Activated CD8-positive, alpha-beta T cell treated with anti-CD3 and anti-CD28 coated beads for 36 hours (primary cell): Measurements from ENCODE around the gene USP20. TPM values are rescaled to one million over a fixed set of nuclear protein-coding genes. Genes with fewer than 3 reads are reported as not detected.
"Not testable (repeated sequence)": the region's sequence is repeated elsewhere in the genome, so short reads cannot be mapped to it uniquely, and the experiment has no call there.

Source experiments
- ATAC-seq: fragments of 200-7000 bp; cut with Tn5 transposase; one replicate; pipeline ENCODE4 v1.10.0; 2021; ENCODE audit warnings: mild to moderate bottlenecking, moderate library complexity
- CTCF ChIA-PET: fragments of 350-600 bp; sonication (Branson Sonifier 250); formaldehyde crosslinking; loops from one replicate; lab custom pipeline; 2021; ENCODE audit warnings: antibody characterized with exemption; lab: Charles Lee
- POLR2A ChIA-PET: fragments of 350-600 bp; sonication (Branson Sonifier 250); formaldehyde crosslinking; loops from one replicate; lab custom pipeline; 2021; ENCODE audit warnings: antibody characterized with exemption; lab: Charles Lee
- DNase-seq: peaks from one replicate; pipeline ENCODE4 v3.0.0-alpha.2; 2020
- H3K27ac Mint-ChIP-seq: one replicate; pipeline ENCODE4 v1.8.0; 2021; ENCODE audit warnings: mild to moderate bottlenecking, mixed read lengths
- H3K27me3 Mint-ChIP-seq: one replicate; pipeline ENCODE4 v1.8.0; 2021; ENCODE audit warnings: mixed read lengths
- H3K36me3 Mint-ChIP-seq: one replicate; pipeline ENCODE4 v1.8.0; 2021; ENCODE audit warnings: low read depth, mixed read lengths
- H3K4me1 Mint-ChIP-seq: one replicate; pipeline ENCODE4 v1.8.0; 2021; ENCODE audit warnings: low read depth, mixed read lengths
- H3K4me3 Mint-ChIP-seq: one replicate; pipeline ENCODE4 v1.8.0; 2021; ENCODE audit warnings: mild to moderate bottlenecking, moderate library complexity, mixed read lengths
- H3K9me3 Mint-ChIP-seq: one replicate; pipeline ENCODE4 v1.8.0; 2021; ENCODE audit warnings: mixed read lengths
- CTCF ChIP-seq: fragments of 200-600 bp; IDR thresholded peaks from one replicate; pipeline ENCODE4 v1.8.0; 2022; ENCODE audit warnings: antibody characterized with exemption, mild to moderate bottlenecking
- intact Hi-C: fragments of 100-400 bp; cut with micrococcal nuclease; formaldehyde crosslinking; loops from one replicate; pipeline ENCODE4 v1.10.0; 2022
- total RNA-seq, 2 experiments: library from RNA; stranded (reverse); gene quantifications; one replicate each; pipeline ENCODE4 v1.2.3, GENCODE V29; 2021

Gene USP20
- total RNA-seq: 10 to 100 TPM; 55.3 to 55.9 TPM

- DNase-seq: peak; percentile 97
- peak within 1 kb of the TSS; percentile 85 for H3K4me3 Mint-ChIP-seq
- ChIA-PET CTCF (interaction anchor here (1.0 to 1.2 kb wide), 2 partner anchors 26 to 33 kb away, joined by 3 to 4 read pairs; no protein-coding TSS in a partner anchor), POLR2A (interaction anchor here (0.6 to 4.4 kb wide), 21 partner anchors 8 to 204 kb away, joined by 3 to 44 read pairs (median 5); partner anchors contain the start of genes TOR1A and TOR1B)
- no peak for TF ChIP-seq CTCF
- ATAC-seq: peak; percentile 94
- H3K27me3 Mint-ChIP-seq: no peaks in the 10 kb centered on the region
- intact Hi-C loops: no loop called here
- peaks cover 55% of the 10 kb centered on the region for H3K4me1 Mint-ChIP-seq
- peak within 1 kb of the TSS; percentile 95 for H3K27ac Mint-ChIP-seq
- no peaks in the 10 kb centered on the region for H3K9me3 Mint-ChIP-seq
- H3K36me3 Mint-ChIP-seq: peaks cover 40% of the 10 kb centered on the region
These were observed at the start of gene USP20, which contains the start of gene C9orf78 for GRCh38 chr9:129835128-129835859. TSS of gene USP20 (plus strand) at chr9:129835458. CDS start at chr9:129852556, 17,098 bp downstream. TSS of gene C9orf78 (minus strand) at chr9:129835275. CDS start at chr9:129835221, 54 bp downstream.

GRCh38 chr9:129785866-129786265, 49.4 kb upstream of the USP20 start:
- Mint-ChIP-seq H3K27me3 (no peaks in the 10 kb centered on the region), H3K4me3 (no peak overlapping the region), H3K27ac (no peak overlapping the region), H3K36me3 (no peaks in the 10 kb centered on the region), H3K4me1 (peaks cover 9% of the 10 kb centered on the region), H3K9me3 (no peaks in the 10 kb centered on the region)
- ChIA-PET POLR2A (no interaction called here), CTCF (interaction anchor here (0.9 to 9.0 kb wide), 5 partner anchors 9 to 321 kb away, joined by 3 to 82 read pairs (median 6); no protein-coding TSS in a partner anchor)
- TF ChIP-seq CTCF: no peak
- no peak for DNase-seq
- intact Hi-C loops: loop anchor here (2.0 to 10.0 kb wide), 2 partner anchors 49 to 141 kb away; partner anchors contain the start of gene ASB6
- ATAC-seq: no peak

GRCh38 chr9:129786481-129786880, 48.8 kb upstream of the USP20 start:
- ChIA-PET CTCF (interaction anchor here (0.9 to 9.0 kb wide), 6 partner anchors 36 to 655 kb away, joined by 3 to 82 read pairs (median 6); no protein-coding TSS in a partner anchor), POLR2A (no interaction called here)
- DNase-seq: no peak
- no peak for TF ChIP-seq CTCF
- Mint-ChIP-seq H3K9me3 (no peaks in the 10 kb centered on the region), H3K27me3 (no peaks in the 10 kb centered on the region), H3K27ac (no peak overlapping the region), H3K36me3 (no peaks in the 10 kb centered on the region), H3K4me3 (no peak overlapping the region), H3K4me1 (peaks cover 9% of the 10 kb centered on the region)
- no peak for ATAC-seq
- intact Hi-C loops: loop anchor here (10.0 kb wide), 1 partner anchor 142 kb away; the partner anchor contains the start of gene ASB6

- POLR2A ChIA-PET: no interaction called here
These were observed 40.7 kb upstream of the USP20 start for GRCh38 chr9:129794549-129794948.

GRCh38 chr9:129796029-129796428, 39.2 kb upstream of the USP20 start:
- CTCF ChIA-PET: interaction anchor here (0.7 to 0.9 kb wide), 2 partner anchors 58 to 69 kb away, joined by 3 to 5 read pairs; no protein-coding TSS in a partner anchor
- H3K4me1 Mint-ChIP-seq, ATAC-seq, H3K9me3 Mint-ChIP-seq, POLR2A ChIA-PET, H3K36me3 Mint-ChIP-seq, intact Hi-C loops, H3K27ac Mint-ChIP-seq, H3K4me3 Mint-ChIP-seq, DNase-seq, H3K27me3 Mint-ChIP-seq: not testable (repeated sequence)

More at GRCh38 chr9:129794549-129794948, 40.7 kb upstream of the USP20 start:
- no peak for DNase-seq
- intact Hi-C loops: no loop called here
- no peak for ATAC-seq
- CTCF ChIA-PET: no interaction called here
- peaks cover 9% of the 10 kb centered on the region for H3K4me1 Mint-ChIP-seq
- no peak overlapping the region for H3K27ac Mint-ChIP-seq
- no peaks in the 10 kb centered on the region for H3K36me3 Mint-ChIP-seq
- no peaks in the 10 kb centered on the region for H3K27me3 Mint-ChIP-seq
- H3K4me3 Mint-ChIP-seq: no peak overlapping the region
- TF ChIP-seq CTCF: no peak
- no peaks in the 10 kb centered on the region for H3K9me3 Mint-ChIP-seq
